ENCODE measurements around the gene MYD88. TPM values are rescaled to one million over a fixed set of nuclear protein-coding genes. Genes with fewer than 3 reads are reported as not detected.

The MYD88 gene
- total and polyA plus RNA-seq, 4 donors = 15.4 to 60.3 (median 44.1) TPM

DNA sequence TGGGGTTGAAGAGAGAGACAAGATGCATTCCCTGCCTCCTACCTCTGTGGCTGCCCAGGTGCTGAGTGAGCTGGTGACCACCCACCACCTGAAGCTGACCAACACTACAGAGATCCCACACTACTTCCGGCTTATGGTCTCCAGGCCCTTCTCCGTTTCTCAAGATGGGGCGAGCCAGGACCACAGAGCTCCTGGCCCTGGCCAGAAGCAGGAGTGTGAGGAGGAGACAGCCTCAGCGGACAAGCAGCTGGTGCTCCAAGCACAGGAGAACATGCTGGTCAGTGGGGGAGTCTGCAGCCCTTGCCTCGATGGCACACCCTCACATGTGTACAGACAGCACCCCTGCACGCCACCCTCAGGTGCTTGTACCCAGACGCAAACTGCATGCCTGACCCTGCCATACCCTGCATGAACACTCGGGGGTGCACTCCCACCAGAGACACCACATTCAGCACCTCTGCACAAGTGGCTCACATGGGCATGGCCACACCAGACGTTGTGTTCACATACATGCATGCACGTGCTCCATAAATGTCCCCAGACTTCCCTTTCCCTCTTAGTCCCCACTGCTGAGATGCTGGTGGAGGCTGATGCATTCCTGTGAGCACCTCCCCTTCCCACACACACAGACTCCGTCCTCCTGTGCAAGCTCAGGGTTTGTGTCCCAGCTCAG is 20.6 kb upstream of the MYD88 start:
- 45% methylated on average over 11 of the region's 11 CpGs for whole genome bisulfite sequencing

More for the DNA sequence above, 20.6 kb upstream of the MYD88 start:
- Histone ChIP-seq H3K4me1 (ENCODE audit: control insufficient read depth in 4 of 4, insufficient read depth in 4 of 4, low read length in 3 of 4) (peaks cover 0 to 41% (median 29%) of the 10 kb centered on the region in 4 donors), H3K9me3 (ENCODE audit: control insufficient read depth in 4 of 4, low read length in 3 of 4) (no peaks in the 10 kb centered on the region), H3K36me3 (ENCODE audit: control insufficient read depth in 4 of 4, insufficient read depth in 3 of 4, low read depth in 1 of 4, low read length in 3 of 4) (peaks cover 19 to 30% (median 25%) of the 10 kb centered on the region in 4 donors), H3K27ac (ENCODE audit: low read depth in 1 of 2, low read length in 2 of 2) (peak overlapping the region; percentile 32 to 34), H3K9ac (ENCODE audit: low read depth in 1 of 2, low read length in 2 of 2) (no peak overlapping the region), H3K4me3 (ENCODE audit: low read depth in 1 of 3, low read length in 3 of 3) (no peak overlapping the region), H3K27me3 (ENCODE audit: control insufficient read depth in 4 of 4, insufficient read depth in 4 of 4, low read length in 3 of 4) (no peaks in the 10 kb centered on the region)
- TF ChIP-seq GABPA (IDR thresholded peaks at IDR 0.05 in 1 of 2, conservative IDR thresholded peaks at IDR 0.05 in 1 of 2) = no peak
- peak in 1 of 2 donors; percentile 11 for TF ChIP-seq RXRA (IDR thresholded peaks at IDR 0.05)
- no peak for TF ChIP-seq JUND (IDR thresholded peaks at IDR 0.05)
- peak; percentile 8 for TF ChIP-seq YY1 (IDR thresholded peaks at IDR 0.05)
- TF ChIP-seq TAF1 (conservative IDR thresholded peaks at IDR 0.05) = no peak
- TF ChIP-seq FOXA2 (IDR thresholded peaks at IDR 0.05) = peak; percentile 11
- TF ChIP-seq MAX (IDR thresholded peaks at IDR 0.05) = peak; percentile 20
- TF ChIP-seq CTCF (IDR thresholded peaks at IDR 0.05; ENCODE audit: low read depth, low read length, missing input control) = peak; percentile 77
- TF ChIP-seq SP1 (IDR thresholded peaks at IDR 0.05) = no peak
- no peak for TF ChIP-seq EGR1 (IDR thresholded peaks at IDR 0.05; ENCODE audit: low read depth in 2 of 2)
- TF ChIP-seq RAD21 (IDR thresholded peaks at IDR 0.05) = peak; percentile 80 to 93
- TF ChIP-seq REST (IDR thresholded peaks at IDR 0.05) = peak; percentile 27
- peak; percentile 79 for DNase-seq (ENCODE audit: low spot score)

Data from liver (tissue), 9 donors.